CD4-positive, alpha-beta T cell treated with Interleukin-15 for 1 hour (primary cell): ENCODE data around the gene TBC1D22A.
"Not testable (repeated sequence)": the region's sequence is repeated elsewhere in the genome, so short reads cannot be mapped to it uniquely, and the experiment has no call there.

Experiments used
- DNase-seq: peaks from one replicate; pipeline ENCODE4 v3.0.0-alpha.2; 2020

The TBC1D22A gene

DNA sequence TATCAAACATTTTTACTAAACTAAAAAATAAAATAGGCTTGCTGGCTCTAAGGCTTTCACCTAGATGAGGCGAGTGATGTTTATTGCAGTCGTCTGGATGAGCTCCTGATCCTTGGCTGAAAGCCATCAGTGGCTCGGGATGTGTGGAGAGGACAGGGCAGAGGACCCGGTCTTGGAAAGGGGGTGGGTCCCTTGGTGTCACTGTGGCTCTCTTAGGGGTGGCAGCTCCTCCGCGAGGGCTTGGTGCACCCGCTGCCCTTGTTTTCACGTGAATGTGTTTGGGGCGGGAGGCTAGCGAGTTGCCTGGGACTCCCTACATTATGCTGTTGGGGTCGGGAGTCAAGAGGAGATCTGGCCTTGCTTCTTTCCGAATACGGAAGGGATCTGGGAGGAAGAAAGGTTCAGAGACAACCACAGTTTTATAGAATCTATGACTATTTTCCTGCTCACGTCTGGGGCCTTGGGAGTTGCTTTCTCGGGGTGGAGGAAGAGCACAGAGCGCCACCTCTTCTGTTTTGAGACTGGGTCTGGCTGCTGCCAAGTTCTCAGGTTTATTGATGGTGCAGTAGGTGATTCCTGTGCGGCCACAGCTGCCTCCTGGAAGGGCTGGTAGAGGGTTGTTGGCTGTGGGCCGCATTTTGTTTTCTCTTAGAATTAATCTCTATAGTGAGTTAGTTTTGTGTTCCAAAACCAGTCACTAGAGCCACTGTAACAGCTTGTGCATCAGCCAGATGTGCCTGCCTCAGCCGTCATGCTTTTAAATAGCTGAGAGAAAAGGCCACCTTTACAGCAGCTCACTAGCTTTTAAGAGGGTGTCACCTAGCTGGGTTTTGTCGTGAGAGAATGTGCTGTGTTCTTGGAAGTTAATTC is 12.8 kb downstream of the TBC1D22A start:
- no peak for DNase-seq

DNA sequence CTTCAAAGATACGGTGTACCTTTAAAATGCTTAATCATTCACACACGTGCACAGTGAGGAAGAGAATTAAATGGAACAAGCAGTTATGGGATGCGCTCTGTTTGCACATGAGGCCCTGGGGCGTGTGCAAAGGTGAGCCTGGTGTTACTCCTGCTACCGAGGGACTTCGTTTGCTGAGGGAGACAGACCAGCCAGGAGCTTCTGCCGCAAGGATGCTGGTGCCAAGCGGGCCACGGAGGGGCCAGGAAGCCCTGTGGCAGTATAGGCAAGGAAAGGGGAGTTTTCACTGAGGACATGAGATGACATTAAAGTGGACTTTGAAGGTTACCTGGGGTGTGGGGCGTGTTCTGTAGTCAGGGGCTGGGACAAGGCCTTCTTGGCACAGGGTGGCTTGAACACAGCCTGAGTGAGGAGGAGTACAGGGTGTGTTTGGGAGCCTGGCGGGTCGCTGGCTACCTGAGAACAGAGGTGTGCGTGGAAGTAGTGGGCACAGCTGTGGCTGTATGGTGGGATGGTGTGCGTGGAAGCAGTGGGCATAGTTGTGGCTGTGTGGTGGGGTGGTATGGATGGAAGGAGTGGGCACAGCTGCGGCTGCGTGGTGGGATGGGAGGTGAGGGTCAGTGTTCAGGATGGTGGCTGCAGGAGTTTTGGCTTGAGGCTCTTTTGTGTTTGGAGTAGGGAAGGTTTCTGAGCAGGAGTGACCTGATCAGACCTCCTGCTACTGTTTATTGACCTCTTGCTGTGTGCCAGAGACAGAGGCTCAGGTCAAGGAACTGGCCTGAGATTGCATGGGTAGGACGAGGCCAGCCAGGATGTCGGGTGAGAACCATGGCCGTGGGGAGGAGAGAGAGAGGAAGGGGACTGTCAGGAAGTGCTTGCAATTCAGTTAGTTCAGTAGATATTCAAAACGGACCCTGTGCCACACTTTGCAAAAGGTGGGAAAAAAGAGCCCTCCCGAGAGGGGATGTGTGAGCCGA is 13.7 kb downstream of the TBC1D22A start:
- no peak for DNase-seq

DNA sequence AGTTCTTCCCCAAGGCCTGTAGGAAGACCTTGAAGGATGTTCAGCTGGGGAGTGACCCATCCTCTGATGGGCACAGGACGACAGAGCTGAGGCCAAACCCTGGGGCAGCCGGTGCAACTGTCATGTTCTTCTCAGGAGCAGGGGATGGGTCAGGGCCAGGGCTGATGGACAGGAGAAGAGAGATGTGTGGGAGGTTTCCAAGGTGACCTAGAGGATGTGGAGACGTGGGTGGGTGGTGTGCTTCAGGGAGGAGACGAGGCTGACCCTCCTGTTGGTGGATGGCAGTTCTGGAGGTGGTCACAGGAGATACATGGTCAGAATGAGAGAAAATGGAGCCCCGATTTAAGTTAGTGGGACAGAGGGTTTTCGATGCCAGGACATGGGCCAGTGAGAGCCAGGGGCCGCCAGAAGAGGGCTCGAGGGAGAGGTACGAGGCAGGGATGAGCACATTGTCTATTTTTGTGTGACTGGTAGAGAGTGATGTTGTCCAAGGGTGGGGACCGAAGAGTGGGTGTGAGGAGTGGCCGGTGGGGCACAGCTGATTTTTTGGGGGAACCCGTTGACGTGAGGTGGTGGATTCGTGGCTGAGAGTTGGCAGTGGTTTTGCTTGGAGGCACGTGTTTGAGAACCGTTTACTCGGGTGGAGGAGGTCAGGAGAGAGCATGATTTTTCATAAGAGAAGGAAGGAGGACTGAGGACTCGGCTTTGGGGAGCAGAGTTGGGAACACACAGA is 14.6 kb downstream of the TBC1D22A start:
- DNase-seq, result no peak

DNA sequence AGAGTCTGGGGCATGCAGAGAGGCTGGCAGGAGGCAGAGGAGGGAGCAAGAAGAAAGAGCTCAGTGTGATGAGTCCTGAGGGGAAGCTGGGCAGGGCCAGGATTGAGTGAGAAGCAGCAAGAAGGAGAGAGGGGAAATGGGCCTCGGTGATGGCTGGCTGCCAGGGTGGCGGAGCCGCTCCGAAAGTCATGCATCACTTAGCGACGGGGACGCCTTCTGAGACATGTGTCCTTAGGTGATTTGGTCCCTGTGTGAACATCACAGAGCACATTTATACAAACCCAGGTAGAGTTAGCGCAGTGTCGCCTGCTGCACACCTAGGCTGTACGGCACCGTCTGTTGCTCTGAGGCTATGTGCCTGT is 15.1 kb downstream of the TBC1D22A start:
- peak; percentile 58 for DNase-seq

DNA sequence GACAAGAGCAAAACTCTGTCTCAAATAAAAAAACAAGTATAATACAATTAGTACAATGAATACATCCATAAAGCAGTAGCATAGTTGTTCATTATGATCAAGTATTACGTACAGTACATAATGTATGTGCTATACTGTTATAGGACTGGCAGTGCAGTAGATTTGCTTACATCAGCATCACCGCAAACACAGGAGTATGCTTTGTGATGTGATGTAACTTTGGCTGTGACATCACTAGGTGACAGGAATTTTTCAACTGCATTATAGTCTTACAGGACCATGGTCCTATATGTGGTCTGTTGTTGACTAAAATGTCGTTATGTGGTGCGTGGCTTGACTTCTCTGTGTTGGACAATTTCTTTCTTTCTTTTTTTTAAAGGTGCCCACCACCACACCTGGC is 16.6 kb downstream of the TBC1D22A start:
- no peak for DNase-seq

DNA sequence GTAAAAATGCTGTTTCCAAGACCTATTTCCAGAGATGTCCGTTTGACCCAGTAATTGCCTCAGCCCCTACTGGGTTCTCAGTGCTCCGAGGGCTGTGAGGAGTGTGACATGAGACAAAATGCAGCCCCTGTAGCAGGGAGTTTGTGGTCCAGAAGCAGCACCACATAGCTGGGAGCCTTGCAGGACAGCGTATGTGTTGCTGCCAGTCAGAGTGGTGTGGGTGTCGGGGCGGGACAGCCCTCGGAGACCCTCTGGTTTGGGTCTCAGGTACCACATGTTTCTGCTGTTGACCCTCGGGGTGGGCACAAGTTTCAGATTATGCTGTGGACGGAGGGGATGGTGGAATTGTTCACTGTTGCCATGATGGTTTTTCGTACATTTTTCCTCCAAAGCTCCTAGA is 17.2 kb downstream of the TBC1D22A start:
- no peak for DNase-seq

DNA sequence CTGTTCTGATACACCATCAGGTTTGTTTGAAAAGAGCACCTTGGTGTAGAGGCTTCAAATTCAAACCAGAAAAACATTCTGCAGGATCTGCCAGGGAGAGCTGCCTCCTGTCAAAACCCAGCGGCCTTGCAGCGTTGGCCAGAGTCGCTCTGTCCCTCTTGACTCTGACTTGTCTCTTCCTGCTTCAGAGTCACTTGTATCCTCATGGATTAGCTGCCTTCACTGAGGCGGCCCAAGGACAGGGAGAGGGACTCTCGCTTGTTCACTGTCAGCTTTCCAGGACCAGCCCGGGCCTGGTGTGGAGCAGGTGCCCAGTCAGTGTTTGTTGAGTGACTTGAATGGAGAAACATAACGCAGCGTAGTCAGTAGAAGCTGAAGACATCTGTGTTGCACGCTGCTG is 18.0 kb downstream of the TBC1D22A start:
- no peak for DNase-seq

DNA sequence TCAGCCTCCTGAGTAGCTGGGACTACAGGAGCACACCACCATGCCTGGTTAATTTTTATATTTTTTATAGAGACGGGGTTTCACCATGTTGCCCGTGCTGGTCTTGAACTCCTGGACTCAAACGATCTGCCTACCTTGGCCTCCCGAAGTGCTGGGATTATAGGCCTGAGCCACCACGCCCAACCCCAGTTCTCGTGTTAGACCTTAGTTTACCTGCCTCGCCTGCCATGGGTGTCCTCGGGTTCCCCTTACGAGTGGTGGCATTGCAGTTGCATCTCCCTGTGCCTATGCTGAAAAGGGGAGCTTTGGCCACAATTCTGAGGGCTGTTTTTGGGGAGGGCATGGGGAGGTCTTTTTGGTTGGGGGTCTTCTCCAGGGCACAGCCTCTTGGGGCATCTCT is 18.8 kb downstream of the TBC1D22A start:
- DNase-seq, result no peak

DNA sequence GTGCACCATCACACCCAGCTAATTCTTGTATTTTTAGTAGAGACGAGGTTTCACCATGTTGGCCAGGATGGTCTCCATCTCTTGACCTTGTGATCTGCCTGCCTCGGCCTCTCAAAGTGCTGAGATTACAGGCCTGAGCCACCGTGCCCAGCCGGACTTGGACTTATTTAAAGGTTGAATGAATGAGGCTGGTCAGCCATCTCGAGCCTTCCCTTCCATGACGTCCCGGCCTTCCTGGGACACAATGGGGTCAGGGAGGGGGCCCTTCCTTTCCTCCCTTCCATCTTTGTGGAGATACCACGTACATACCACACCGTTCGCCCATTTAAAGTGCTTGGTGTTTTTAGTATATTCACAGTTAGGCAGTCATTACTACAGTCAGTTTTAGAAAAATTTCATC is 19.8 kb downstream of the TBC1D22A start:
- DNase-seq, result not testable (repeated sequence)

DNA sequence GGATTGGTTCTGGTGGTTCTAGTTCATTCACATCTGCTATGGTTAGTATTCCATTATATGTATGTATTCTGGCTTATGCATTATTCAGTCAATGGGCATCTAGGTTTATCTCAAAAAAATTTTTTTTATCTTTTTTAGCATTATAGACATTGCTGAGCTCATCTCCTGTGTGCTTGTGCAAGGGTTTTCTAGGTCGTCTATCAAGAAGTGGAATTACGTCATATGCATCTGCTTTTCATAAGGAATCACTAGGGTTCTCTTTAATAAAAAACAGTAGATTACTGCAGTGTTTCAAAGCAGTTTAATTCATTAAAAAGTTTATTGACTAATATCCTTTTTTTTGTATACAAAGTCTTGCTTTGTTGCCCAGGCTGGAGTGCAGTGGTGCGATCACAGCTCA is 21.3 kb downstream of the TBC1D22A start:
- no peak for DNase-seq

DNA sequence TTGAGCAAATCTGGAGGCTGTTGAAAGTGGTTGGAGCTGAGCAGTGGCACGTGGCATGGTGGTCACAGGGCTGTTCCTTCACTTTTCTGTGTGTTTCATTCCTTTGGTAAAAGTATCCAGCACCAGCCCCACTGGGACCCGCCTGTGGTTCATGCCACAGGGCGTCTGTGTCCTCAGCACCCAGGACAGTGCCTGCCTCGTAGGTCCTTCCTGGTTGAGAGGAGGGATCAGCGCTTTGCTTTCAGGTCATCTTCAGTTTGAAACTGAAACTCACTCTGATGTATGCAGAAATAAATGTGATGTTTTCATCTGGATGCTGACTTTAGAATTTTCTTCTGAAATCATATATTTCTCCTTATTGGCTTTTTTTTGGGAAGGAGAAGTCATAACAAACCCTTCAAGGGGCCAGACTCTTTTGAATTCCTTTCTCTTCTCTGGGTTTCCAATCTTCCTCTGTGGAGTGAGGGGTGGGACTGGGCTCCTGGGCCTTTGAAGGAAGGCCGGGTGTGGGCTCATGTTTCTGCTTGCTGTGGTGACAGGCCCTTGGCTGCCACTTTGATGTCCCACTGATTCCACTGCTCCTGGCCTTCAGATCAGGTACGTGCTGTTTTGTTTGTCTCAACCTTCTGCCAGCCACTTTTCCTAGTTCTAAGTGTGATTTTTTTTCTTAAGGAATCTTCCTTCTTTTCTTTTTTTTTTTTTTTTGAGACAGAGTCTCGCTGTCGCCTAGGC is 26.2 kb downstream of the TBC1D22A start:
- no peak for DNase-seq

DNA sequence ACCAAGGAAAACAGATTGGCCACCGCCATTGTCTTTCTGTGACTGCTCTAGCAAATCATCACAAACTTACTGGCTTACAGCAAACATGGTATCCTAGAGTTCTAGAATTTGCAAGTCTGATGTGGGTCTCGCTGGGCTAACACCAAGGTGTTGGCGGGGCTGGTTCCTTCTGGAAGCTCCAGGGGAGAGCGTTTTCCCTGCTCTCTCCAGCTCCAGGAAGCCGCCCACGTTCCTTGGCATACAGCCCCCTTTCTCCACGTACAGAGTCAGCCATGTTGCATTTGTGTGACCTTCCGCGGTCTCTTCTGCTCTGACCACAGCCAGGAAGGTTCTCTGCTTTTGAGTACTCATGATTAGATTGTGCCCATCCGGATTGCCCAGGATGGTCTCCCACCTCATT is 27.5 kb downstream of the TBC1D22A start:
- DNase-seq, result no peak

DNA sequence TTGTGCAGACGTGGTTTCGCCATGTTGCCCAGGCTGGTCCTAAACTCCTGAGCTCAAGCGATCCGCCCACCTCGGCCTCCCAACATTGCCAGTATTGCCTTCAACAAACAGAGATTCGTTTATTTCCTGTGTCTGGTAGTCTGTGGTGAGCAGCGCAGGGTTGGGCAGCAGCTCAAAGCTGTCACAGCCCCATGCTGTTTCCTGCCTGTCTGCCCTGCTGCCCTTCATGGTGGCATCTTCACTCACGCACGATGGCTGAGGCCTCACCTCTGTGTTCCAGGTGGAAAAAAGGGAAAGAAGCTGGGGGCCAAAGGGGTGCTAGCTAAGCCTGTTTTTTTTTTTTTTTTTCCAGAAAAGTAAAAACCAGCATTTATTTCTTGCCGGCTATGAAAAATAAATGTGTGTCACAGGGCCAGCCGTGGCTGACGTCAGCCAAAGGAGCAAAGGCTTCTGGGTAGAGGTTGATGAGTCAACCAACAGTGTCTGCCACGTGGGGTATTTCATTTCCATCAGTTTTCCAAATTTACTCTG is 28.8 kb downstream of the TBC1D22A start:
- DNase-seq, result peak; percentile 87

DNA sequence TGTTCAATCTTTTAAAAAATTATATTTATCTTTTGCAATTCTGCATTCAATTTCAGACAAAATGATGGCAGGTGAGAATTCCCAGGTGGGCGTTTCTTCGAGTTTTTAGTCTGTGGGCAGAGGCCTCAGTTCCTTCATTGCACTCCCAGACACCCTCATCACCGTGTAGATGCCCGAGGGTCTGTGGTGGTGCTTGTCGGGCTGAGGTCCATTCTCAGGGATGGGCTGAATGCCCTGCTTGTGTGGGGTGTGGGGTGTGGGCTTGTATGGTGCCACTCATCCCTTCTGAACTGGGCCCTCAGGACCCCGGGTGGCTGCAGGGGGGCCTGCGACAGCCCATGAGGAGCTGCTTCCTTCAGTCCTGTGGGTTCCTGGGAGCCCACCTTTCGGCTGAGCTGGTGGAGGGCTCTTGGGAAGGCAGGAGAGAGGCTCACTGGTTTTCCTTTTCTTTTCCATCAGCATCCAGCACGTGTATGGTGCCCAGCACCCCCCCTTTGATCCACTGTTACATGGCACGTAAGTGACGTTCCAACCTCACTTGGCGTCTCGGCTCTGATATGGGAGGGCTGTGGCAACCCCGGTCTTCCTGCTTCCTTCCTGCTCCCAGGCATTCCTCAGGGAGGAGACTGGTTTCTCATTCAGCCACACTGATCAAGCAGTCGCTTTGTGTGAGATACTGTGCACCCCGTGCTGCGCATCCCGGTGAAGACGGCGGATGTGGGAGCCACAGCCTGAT is 29.8 kb downstream of the TBC1D22A start:
- DNase-seq, result no peak

DNA sequence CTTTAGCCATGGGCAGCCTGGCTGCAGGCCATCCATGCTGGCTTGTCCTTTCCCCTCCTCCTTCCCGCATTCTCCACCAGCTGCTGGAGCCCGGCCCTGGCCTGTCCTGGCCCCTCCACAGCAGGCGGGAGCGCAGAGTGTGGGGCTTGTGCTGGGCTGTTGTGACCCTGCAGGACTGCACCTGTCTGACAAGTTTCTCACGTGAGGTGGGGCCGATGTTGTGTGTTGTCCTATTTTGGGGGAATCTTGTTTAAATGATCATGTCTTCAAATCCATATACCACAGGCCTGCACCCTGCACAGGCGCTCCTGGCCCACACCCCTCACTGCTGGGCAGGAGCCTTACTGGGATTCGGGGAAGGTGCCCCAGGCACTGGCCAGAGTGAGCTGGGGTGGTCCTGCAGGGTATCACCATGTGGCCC is 30.4 kb downstream of the TBC1D22A start:
- no peak for DNase-seq

DNA sequence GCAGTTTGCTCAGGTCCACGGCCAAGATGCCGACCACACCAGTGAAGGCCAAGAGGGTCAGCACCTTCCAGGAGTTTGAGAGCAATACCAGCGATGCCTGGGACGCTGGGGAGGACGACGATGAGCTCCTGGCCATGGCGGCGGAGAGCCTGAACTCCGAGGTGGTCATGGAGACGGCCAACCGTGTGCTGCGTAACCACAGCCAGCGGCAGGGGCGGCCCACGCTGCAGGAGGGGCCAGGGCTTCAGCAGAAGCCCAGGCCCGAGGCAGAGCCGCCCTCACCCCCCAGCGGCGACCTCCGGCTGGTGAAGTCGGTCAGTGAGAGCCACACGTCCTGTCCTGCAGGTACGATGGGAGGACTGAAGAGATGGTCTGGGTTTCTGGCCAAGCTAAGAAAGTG is 31.0 kb downstream of the TBC1D22A start:
- no peak for DNase-seq

DNA sequence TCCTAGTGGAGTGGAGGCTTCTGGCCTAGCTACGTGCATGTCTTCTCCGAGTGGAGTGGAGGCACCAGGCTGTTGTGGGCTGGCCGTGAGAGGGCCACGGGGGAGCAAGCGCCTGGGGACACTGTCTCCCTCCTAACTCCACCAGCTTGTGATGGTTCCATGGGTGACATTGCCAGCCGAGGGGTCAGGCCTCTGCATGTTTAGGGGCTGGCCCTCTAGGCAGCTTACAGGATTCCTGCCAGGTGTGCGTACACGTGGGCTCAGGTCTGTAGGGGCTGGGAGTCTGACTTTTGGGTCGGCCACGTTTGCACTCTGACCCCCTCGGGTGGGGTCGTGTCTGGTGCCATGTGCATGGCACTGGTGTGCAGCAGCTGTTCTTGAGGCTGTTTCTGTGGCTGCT is 31.6 kb downstream of the TBC1D22A start:
- DNase-seq, result no peak

DNA sequence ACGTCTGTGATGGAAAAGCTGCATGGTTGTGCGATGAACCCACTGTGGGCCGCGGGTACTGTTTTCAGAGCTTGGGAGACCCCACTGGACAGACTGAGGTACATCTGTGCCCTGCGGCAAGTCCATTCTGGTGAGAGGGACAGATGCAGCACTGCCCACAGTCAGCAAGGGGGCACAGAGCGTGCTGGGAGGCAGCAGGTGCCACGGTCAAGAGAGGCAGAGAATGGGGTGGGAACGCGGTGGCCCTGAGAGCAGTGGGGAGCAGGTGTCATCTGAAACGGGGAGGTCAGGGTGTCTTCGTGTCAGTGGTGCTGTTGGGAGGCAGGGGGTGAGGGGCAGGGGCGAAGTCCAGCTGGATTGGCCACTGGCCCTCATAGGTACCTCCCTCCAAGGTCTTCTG is 32.0 kb downstream of the TBC1D22A start:
- DNase-seq, result no peak

DNA sequence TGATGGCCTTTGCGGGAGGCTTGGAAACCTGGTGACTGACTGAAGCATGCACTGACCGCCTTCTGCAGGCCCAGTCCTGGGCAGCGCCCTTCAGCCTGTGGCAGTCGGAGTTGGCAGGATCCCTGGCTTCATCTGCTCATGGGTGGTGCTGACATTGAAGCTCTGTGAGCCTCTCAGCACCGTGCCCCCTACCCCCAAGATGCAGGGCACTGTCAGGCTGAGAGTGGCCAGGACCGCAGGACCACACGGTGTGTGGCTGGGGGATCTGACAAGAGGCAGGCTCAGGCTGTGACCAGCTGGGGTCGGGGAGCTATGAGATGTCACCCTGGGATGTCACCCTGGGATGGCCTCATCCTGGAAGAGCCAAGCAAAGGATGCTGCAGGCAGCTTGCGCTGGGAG is 32.7 kb downstream of the TBC1D22A start:
- no peak for DNase-seq

DNA sequence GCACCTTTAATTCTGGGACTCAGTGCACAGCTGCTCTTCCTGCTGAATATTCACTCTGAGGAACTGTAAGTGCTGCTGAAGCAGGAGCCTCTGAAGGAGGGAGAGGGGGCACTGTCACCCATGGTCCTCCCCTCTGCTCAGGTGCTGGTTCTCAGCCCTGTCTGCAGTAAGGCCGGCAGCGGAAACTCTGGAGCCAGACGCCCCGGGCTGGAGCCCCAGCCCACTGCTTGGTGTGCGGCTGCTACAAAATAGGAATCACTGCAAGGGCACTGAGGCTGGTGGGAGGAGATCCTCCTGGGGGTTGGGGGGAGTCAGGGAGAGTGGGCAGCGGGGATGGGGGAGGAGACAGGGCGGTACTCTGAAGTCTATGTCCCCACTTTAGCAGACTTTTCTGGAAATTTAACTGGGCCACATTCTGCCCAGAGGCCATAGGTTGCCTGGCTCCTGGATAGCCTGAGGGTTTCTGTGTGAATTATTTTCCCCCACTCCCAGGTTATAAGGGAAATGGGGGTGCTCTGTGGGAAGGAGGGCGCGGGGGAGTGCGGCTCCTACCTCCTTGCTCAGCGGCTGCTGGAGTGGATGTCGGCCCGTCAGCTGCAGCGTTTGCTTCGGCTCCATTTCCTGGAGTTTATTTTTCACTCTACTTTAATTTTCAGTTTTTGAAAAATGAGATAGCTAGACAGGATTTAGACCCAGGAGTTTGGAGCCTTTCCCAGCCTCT is 33.6 kb downstream of the TBC1D22A start:
- no peak for DNase-seq
